ENCODE results near the gene NELFB. TPM values are rescaled to one million over a fixed set of nuclear protein-coding genes. Genes with fewer than 3 reads are reported as not detected.

The NELFB gene
- total RNA-seq, 1 experiment from 2014 or later, result 71.7 TPM

GRCh38 chr9:137216188-137216965 lies 38.8 kb upstream of the NELFB start:
- Histone ChIP-seq H2AK5ac (ENCODE audit: insufficient read length, low read length) (no peak overlapping the region), H3K27ac (ENCODE audit: insufficient read length, low read depth, low read length) (no peak overlapping the region), H3K79me2 (ENCODE audit: insufficient read depth, low read length) (no peaks in the 10 kb centered on the region), H2AFZ (ENCODE audit: low read length) (no peak overlapping the region), H4K8ac (replicated peaks; ENCODE audit: insufficient read length, low read depth, low read length) (no peak overlapping the region), H3K23ac (ENCODE audit: insufficient read length, low read depth, low read length) (no peak overlapping the region), H2BK120ac (ENCODE audit: low read depth, low read length, poor library complexity, severe bottlenecking) (no peak overlapping the region), H3K4me1 (ENCODE audit: insufficient read depth, low read length) (no peaks in the 10 kb centered on the region; the same call in 1 of the 2 replicates), H3K79me1 (ENCODE audit: insufficient read depth, low read depth, low read length, poor library complexity, severe bottlenecking) (no peaks in the 10 kb centered on the region), H2BK15ac (ENCODE audit: low read depth, low read length) (no peak overlapping the region), H2BK12ac (ENCODE audit: insufficient read length, low read depth, low read length) (no peak overlapping the region), H3K9me3 (ENCODE audit: control insufficient read depth, low read depth, low read length) (no peaks in the 10 kb centered on the region), H4K5ac (ENCODE audit: insufficient read length, low read depth, low read length) (no peak overlapping the region), H2BK20ac (ENCODE audit: low read depth, low read length, poor library complexity, severe bottlenecking) (no peak overlapping the region), H4K91ac (ENCODE audit: insufficient read length, low read depth, low read length) (no peak overlapping the region), H3K23me2 (ENCODE audit: insufficient read length, low read depth, low read length, poor library complexity, severe bottlenecking) (no peaks in the 10 kb centered on the region), H2BK5ac (ENCODE audit: insufficient read length, low read length) (no peak overlapping the region), H4K20me1 (ENCODE audit: control insufficient read depth, insufficient read depth, insufficient read length) (no peaks in the 10 kb centered on the region), H3K27me3 (ENCODE audit: insufficient read depth, low read length) (no peaks in the 10 kb centered on the region), H3K14ac (ENCODE audit: insufficient read depth, low read length) (no peak overlapping the region), H3K4ac (ENCODE audit: low read depth, low read length) (no peak overlapping the region), H3K4me2 (ENCODE audit: insufficient read depth, insufficient read length, low read length) (no peak overlapping the region), H3K56ac (ENCODE audit: insufficient read length, low read depth, low read length) (no peak overlapping the region), H3K18ac (ENCODE audit: insufficient read length, low read depth, low read length) (no peak overlapping the region), H3K9ac (ENCODE audit: extremely low read depth, insufficient read length, low read length) (no peak overlapping the region), H3T11ph (ENCODE audit: low read length) (no peak overlapping the region)
- Mint-ChIP-seq H3K36me3 (ENCODE audit: insufficient read depth in 1 of 3, low read depth in 3 of 3) (peaks cover 3 to 23% (median 10%) of the 10 kb centered on the region in 3 experiments; a peak in 5 of 7 replicates), H3K27ac (no peak overlapping the region), H3K9me3 (no peaks in the 10 kb centered on the region), H3K4me3 (no peak overlapping the region), H3K27me3 (ENCODE audit: low read depth) (no peaks in the 10 kb centered on the region), H3K4me1 (peaks cover 4 to 5% of the 10 kb centered on the region in 2 experiments)
- no CpG with 5 or more reads among the region's 30 CpGs for WGBS (ENCODE audit: extremely low coverage, insufficient read length, low lambda C conversion rate)
- DNase-seq, result no peak
- TF ChIP-seq CTCF (conservative IDR thresholded peaks at IDR 0.05), result no peak

Measured in H9 (cell line).